GM18861 (cell line): ENCODE results near the gene NBEA.
"Not testable (repeated sequence)": the region's sequence is repeated elsewhere in the genome, so short reads cannot be mapped to it uniquely, and the experiment has no call there.

Experiments
- ATAC-seq: cut with Tn5 transposase; IDR thresholded peaks from one replicate; pipeline ENCODE4 v1.9.1; 2021; ENCODE audit not compliant: unreplicated experiment

Gene NBEA

DNA sequence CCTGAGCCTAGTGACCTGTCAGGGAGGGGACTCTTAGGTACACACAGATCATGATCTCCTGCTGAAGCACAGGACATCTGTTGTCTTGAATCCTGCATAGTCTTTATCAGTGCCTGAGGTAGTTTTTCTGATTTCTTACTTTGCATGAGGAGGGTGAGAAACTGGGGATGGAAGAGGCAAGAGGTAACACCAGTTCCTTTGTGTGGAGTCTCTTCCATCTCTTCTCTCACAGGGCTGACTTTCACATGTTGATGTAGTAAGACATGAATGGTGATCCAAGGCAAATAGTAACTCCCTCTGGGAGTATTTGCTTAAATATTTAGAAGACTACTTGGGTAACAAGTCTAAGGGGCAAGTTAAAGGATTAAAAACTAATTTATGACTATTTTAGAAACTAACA, 9.5 kb downstream of the NBEA start:
- ATAC-seq = no peak

DNA sequence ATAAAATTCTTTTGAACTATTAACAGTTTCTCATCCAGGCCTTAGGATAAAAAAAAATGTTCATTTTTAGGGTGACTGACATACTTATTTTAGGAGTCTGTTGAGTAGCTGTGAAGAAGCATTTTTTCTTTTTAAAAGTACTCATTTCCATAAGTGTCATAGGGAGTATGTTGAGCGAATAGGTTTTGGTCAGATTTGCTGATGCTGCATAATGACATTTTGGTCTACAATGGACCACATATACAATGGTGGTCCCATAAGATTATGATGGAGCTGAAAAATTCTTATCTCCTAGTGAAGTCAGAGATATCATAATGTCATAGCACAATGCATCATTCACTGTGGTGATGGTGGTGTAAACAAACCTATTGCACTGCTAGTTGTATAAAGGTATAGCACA, 17.4 kb downstream of the NBEA start:
- ATAC-seq = no peak

DNA sequence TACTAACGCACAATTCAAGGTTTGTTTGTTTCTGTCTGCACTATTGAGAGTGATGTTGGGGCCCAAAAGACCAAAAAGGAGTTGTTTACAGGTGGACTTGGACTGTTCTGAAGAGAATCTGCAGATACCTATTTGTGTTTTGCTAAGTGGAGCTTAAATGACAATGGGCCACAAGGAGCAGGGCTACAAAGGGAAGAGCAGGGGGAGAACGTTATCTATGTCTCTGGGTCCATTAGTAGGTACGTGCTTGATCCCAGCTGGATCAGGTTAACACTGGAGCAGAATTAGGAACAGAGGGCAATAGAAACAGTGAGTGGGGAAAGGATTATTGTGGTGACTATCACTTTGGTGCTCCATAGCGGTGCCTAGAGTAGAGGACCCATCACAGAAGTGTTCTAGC, 22.5 kb downstream of the NBEA start:
- ATAC-seq = no peak

DNA sequence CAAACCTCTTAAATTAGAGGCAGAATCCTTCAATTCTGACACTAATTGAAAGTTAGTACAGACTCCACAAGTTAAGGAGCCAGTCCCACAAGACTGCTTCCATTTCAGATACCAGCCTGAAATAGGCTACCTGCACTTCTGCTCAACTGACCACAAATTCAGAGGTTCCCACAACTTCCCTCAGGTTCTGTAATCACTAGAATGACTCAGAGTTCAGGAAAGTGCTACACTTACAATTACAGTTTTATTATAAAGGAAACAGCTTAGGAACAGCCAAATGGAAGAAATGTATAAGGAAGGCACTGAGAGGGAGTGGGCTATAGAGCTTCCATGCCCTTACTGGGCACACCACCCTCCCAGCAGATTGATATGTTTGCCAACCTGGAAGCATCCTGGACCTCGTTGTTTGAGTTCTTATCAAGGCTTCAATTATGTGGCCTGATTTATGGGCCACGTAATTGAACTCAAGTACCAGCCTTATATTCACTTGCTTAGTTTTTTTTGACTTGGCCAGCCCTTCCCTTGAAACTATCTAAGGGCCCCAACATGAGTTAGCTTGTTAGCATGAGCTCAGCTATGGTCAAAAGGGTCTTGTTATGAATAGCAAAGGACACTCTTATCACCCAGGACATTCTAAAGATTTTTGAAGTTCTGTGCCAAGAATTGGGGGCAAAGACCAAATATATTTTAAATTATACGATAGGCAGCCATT, 25.9 kb downstream of the NBEA start:
- ATAC-seq = no peak

DNA sequence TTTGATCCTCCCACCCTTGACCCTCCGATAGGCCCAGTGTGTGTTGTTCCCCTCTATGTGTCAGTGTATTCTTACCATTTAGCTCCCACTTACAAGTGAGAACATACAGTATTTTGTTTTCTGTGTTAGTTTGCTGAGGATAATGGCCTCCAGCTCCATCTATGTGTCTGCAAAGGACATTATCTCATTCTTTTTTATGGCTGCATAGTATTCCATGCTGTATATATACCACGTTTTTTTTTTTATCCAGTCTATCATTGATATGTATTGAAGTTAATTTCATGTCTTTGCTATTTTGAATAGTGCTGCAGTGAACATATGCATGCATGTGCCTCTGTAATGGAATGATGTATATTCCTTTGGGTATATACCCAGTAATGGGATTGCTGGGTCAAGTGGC, 27.5 kb downstream of the NBEA start:
- ATAC-seq = not testable (repeated sequence)

DNA sequence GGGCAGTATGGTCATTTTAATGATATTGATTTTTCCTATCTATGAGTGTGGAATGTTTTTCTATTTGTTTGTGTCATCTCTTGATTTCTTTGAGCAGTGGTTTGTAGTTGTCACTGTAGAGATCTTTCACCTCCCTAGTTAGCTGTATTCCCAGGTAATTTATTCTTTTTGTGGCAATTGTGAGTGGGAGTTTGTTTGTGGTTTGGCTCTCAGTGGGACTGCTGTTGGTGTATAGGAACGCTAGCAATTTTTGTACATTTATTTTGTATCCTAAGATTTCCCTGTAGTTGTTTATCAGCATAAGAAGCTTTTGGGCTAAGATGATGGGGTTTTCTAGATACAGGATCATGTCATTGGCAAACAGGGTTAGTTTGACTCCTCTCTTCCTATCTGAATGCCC, 28.9 kb downstream of the NBEA start:
- no peak for ATAC-seq

DNA sequence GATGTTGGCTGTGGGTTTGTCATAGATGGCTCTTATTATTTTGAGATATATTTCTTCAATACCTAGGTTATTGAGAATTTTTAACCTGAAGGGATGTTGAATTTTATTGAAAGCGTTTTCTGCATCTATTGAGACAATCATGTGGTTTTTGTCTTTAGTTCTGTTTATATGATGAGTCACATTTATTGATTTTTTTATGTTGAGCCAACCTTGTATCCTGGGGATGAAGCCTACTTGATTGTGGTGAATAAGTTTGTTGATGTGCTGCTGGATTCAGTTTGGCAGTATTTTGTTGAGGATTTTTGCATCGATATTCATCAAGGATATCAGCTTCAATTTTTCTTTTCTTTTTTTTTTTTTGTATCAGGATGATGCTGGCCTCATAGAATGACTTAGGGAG, 29.4 kb downstream of the NBEA start:
- ATAC-seq = no peak

DNA sequence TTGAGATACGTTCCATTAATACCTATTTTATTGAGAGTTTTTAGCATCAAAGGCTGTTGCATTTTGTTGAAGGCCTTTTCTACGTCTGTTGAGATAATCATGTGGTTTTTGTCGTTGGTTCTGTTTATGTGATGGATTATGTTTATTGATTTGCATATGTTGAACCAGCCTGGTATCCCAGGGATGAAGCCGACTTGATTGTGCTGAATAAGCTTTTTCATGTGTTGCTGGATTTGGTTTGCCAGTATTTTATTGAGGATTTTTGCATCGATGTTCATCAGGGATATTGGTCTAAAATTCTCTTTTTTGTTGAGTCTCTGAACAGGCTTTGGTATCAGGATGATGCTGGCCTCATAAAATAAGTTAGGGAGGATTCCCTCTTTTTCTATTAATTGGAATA, 43.1 kb downstream of the NBEA start:
- ATAC-seq = not testable (repeated sequence)

DNA sequence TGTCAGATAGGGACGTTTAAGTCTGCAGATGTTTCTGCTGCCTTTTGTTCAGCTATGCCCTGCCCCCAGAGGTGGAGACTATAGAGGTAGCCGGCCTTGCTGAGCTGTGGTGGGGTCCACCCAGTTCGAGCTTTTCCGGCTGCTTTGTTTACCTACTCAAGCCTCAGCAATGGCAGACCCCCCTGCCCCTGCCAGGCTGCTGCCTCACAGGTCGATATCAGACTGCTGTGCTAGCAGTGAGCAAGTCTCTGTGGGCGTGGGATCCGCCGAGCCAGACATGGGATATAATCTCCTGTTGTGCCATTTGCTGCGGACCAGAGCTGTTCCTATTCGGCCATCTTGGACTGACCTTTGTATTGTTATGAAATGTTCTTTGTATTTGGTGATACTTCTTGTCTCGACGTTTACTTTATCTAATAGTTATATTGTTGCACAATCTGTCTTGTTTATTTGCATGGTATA, 46.3 kb downstream of the NBEA start:
- no peak for ATAC-seq

DNA sequence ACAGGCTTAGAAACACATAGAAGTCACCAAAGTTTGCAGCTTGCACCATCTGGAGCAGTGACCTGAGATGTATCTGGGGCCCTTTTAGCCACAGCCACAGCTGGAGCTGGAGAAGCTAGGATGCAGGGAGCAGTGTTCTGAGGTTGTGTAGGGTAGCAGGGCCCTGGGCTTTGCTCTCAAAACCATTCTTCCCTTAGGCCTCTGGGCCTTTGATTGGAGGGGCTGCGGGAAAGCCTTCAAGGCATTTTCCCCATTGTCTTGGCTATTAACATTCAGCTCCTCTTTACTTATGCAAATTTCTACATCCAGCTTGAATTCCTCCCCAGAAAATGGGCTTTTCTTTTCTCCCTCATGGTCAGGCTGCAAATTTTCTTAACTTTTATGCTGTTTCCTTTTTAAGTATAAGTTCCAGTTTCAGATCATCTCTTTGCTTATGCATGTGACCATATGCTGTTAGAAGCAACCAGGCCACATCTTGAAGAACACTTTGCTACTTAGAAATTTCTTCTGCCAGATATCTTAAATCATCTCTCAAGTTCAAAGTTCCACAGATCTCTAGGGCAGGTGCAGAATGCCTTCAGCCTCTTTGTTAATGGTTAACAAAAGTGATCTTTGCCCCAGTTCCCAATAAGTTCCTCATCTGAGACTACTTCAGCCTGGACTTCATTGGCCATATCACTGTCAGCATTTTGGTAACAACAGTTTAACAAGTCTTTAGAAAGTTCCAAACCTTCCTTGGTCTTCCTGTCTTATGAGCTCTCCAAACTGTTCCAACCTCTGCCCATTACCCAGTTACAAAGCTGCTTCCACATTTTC, 48.5 kb downstream of the NBEA start:
- no peak for ATAC-seq

DNA sequence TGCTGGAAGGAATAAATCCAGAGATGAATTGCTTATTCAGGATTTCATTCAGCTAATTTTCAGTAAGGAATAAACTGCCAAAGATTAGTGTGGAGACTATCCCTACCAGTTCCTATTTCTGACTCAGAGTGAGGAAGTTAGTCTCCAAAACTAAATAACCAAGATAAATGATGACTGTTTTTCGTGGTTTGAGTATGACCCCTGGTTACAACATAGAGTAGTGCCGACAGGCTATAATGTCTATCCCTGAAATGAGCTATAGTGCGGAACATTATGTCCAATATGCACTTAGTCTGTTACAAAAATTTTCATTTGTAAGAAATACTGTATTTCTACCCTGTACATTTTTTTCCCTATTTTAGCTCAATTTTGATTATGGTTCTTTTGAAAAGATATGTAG, 51.4 kb downstream of the NBEA start:
- no peak for ATAC-seq

DNA sequence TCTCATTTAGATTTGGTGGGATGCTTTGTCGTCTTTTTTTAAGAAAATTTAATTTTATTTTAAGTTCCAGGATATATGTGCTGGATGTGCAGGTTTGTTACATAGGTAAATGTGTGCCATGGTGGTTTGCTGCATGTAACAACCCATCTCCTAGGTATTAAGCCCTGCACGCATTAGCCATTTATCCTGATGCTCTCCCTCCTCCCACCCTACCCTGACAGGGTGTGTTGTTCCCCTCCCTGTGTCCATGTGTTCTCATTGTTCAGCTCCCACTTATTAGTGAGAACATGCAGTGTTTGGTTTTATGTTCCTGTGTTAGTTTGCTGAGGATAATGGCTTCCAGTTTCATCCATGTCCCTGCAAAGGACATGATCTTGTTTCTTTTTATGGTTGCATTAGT, 61.7 kb downstream of the NBEA start:
- ATAC-seq = not testable (repeated sequence)

DNA sequence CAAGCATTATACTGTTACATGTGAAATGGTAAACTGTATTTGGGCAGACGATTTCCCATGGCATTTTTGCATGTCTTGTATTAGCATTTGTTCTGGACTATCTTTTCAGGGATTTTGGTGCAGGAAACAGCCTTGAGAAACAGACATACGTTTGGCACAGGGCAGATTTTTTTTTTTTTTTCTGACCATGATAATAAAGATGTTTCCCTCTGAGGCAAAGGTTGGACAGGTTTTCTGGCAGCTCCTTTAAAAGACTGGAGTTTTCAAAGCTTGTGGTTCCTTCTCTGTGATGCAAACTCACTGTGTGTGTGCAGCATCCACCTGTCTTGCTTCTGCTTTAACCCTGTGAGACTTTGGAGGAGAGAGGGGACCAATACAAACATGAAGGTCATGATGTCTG, 63.0 kb downstream of the NBEA start:
- ATAC-seq = no peak

DNA sequence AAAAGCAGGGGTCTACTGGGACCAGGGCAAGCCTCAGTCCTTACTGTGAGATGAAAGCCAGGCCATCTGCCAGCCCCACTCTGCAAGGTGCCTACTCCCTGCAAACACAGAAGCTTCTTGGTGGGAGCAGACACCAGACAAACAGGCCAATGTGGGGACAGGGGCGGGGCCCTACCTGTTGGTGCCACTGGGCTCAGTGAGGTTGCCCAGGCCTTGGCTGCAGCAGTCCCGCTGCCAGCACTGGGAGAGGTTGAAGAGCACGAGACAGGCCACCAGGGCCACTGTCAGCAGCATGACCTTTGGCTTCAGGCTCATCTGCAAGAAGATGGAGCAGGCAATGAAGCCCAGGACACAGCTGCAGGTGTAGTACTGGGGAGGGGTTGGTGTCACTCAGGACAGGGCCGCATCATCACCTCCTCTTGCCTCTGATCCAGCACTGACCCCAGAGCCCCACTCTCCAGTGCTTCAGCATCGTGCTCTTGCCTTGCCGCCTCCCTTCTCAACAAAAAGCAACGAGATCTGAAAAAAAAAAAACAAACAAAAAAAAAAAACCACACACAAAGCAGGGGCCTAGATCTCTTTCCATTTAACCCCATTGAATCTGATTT, 72.6 kb downstream of the NBEA start:
- no peak for ATAC-seq

DNA sequence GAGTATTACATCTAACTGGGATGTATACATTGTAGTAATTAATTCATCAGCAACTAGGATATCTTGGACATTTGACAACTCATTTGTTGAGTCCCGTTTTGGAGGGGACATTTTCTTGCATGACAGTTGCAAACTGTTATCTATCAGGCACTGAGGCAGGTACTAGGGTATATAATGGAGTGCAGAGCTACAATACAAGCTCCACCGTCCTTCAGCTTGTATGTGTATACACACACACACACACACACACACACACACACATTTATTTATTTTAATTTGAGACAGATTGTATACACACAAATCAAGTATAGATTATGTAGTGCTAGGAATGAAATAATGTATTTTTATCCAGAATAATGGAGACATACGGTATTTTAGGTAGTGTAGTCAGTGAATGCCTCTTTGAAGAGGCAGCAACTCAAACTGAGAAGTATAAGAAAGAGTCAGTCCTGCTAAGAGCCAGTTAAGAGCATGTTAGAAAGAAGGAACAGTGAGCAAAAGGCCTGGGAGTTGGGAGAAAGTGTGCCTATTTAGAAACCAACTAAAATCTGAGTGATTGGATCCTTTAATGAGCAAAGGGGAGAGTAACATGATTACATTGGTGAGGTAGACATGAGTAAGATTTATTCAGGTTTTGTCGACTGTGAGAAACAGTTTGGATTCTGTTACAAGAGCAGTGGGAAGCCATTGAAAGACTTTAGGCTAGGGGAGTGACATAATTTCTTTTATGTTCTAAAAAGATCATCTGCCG, 74.5 kb downstream of the NBEA start:
- ATAC-seq = no peak

DNA sequence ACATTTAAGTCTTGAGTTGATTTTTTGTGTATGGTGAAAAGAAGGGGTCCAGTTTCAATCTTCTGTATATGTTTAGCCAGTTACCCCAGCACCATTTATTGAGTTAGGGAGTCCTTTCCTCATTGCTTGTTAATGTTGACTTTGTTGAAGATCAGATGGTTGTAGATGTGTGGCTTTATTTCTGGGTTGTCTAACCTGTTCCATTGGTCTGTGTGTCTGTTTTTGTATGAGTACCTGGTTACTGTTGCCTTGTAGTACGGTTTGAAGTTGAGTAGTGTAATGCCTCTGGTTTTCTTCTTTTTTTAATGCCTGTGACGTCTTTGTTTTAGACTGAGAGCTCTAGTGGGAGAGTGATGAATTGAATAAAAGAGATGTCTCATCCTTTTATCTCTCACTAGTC, 83.2 kb downstream of the NBEA start:
- no peak for ATAC-seq

DNA sequence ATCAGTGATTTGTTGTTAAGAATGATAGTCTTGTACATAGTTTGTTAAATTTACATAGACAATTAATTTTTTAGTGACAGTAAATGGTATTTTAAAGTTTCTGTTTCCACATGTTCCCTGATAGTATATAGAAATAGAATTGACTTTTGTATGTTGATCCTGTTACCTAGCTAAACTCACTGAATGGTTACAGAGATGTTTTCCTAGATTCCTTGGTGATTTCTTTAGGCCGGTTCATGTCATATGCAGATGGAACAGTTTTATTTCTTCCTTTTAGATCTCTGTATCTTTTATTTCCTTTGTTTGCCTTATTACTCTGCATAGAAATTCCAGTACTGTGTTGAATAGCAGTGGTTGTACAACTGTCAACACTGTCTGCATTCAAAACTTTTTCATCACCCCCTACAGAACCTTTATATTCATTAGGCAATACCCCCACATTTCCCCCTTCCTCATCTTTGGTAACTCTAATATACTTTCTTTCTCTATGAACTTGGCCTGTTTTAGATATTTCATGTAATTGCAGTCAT, 86.3 kb downstream of the NBEA start:
- ATAC-seq = no peak

DNA sequence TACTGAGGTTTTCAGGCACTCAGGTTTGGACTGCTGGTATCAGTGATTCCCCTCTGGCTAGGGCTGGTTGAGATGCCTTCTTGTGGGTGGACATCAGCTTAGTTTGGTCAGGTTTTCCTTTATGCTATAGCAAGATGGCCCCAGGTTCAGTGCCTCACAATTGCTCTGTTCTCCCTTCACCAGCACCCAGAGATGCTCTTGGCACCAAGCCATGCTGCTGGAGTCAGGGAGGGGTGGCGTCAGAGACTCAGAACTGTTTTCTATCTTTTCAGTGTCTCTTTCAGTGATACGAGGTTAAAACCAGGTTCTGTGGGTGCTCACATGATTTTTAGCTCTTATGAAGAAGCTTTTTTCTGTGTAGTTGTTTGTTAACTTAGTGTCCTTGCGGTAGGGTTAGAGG, 96.9 kb downstream of the NBEA start:
- no peak for ATAC-seq

DNA sequence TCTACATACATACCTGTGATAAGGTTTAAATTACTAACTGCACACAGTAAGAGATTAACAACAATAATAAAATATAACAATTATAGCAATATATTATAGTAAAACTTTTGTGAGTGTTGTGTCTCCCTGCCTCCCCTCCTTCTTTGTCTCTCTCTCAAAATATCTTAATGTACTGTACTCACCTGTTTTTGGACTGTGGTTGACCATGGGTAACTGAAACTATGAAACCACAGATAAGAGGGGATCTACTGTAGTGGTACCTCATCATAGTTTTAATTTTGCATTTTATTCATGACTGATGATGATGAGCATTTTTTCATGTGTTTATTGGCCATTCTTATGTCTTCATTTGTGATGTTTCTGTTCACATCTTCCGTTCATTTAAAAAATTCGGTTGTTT, 104.5 kb downstream of the NBEA start:
- no peak for ATAC-seq

DNA sequence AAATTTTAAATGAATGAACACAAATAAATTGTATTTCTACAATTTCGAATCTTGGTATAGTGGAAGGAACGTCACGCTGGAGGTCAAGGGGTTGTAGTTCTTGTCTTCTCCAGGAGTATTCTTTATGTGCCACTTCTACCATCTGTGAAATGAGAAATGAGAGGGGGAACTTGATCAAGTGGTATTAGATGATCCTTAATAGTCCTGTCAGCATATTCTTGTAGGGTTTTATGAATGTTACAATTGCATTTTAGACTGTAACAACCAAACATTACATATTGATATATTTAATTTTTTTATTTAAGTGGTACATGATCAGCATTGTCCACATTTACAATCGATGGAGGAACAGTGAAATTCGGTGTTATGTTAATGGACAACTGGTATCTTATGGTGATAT, 113.6 kb downstream of the NBEA start:
- ATAC-seq = no peak

DNA sequence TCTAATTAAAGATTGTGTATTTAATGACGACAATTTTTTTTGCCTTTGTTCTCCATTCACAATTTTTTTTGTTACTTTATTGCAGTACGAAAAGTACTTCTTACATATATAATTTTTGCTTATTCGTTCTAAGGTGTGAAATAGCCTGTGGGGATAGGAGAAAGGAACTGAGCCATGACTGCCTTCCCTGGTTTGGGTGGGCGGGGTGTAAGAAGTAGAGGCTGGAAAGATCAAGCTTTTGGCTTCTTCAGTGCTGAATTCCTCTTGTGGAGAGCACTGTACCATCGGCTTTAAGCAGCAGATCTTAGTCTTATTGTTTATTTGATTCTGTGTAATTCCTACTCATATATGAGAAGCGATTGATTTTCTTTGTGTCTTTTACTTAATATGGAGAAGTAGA, 115.8 kb downstream of the NBEA start:
- no peak for ATAC-seq
